Esophagus (tissue), 2 donors: ENCODE data around the gene MLPH. TPM values are rescaled to one million over a fixed set of nuclear protein-coding genes. Genes with fewer than 3 reads are reported as not detected.

ENCODE experiments used
- H3K27ac ChIP-seq, 2 donors: one replicate each; pipeline ENCODE4 v1.5.1; 2013; ENCODE audit warnings: low read depth in 2 of 2, mild to moderate bottlenecking in 2 of 2, inconsistent platforms in 1 of 2, low read length in 1 of 2, moderate library complexity in 1 of 2
- H3K27me3 ChIP-seq, 2 donors: one replicate each; pipeline ENCODE4 v1.6.1; 2013; ENCODE audit warnings: low read length in 2 of 2, control low read depth in 1 of 2, mild to moderate bottlenecking in 1 of 2; ENCODE audit not compliant: insufficient read depth in 2 of 2, control insufficient read depth in 1 of 2
- H3K36me3 ChIP-seq, 2 donors: one replicate each; pipeline ENCODE4 v1.6.1; 2013; ENCODE audit warnings: low read length in 1 of 2; ENCODE audit not compliant: control insufficient read depth in 2 of 2, insufficient read depth in 2 of 2
- H3K4me1 ChIP-seq, 2 donors: one replicate each; pipeline ENCODE4 v1.6.1; 2013; ENCODE audit warnings: low read length in 1 of 2; ENCODE audit not compliant: control insufficient read depth in 2 of 2, insufficient read depth in 2 of 2
- H3K4me3 ChIP-seq, 2 donors: one replicate each; pipeline ENCODE4 v1.5.1; 2013; ENCODE audit warnings: low read length in 2 of 2, mild to moderate bottlenecking in 2 of 2, low read depth in 1 of 2, moderate library complexity in 1 of 2
- H3K9me3 ChIP-seq, 2 donors: one replicate each; pipeline ENCODE4 v1.6.1; 2013; ENCODE audit warnings: mild to moderate bottlenecking in 2 of 2, low read depth in 1 of 2, low read length in 1 of 2, moderate library complexity in 1 of 2; ENCODE audit not compliant: control insufficient read depth in 2 of 2, insufficient read depth in 1 of 2
- WGBS, 2 donors: extraction: QIAGEN DNeasy Blood & Tissue Kit; methylation state at CpG; one replicate each; pipeline ENCODE4 v1.1.7; 2013; 5-methylcytosine and 5-hydroxymethylcytosine counted together
- polyA plus RNA-seq, 2 donors: library from polyadenylated mRNA; stranded (reverse); fragments of 200-250 nt; gene quantifications; one replicate each; pipeline ENCODE4 v1.2.3, GENCODE V29; 2013
- donor health status: healthy with polysubstance abuse.
- donor health status: Bipolar disorder and iron deficiency.

Gene MLPH
- polyA plus RNA-seq, 2 donors = 3.4 to 4.4 TPM

- Histone ChIP-seq H3K27me3 (no peaks in the 10 kb centered on the region), H3K27ac (no peak overlapping the region), H3K36me3 (peaks cover 0 to 5% of the 10 kb centered on the region in 2 donors), H3K4me3 (no peak overlapping the region), H3K9me3 (peaks cover 0 to 5% of the 10 kb centered on the region in 2 donors), H3K4me1 (peaks cover 0 to 1% of the 10 kb centered on the region in 2 donors)
- 90 to 95% methylated on average over 6 of the region's 6 CpGs for WGBS, 2 donors
Measured at GRCh38 chr2:237552908-237553307, 65.9 kb downstream of the MLPH start.

- no peak overlapping the region for H3K27ac ChIP-seq
- no peak overlapping the region for H3K4me3 ChIP-seq
- H3K27me3 ChIP-seq = no peaks in the 10 kb centered on the region
- 81 to 85% methylated on average over 7 of the region's 7 CpGs for WGBS, 2 donors
- H3K4me1 ChIP-seq = peaks cover under 1 to 3% of the 10 kb centered on the region in 2 donors
- peaks cover 0 to 5% of the 10 kb centered on the region in 2 donors for H3K9me3 ChIP-seq
- H3K36me3 ChIP-seq = peaks cover 0 to 5% of the 10 kb centered on the region in 2 donors
Measured at GRCh38 chr2:237553948-237554347, 66.9 kb downstream of the MLPH start.

DNA sequence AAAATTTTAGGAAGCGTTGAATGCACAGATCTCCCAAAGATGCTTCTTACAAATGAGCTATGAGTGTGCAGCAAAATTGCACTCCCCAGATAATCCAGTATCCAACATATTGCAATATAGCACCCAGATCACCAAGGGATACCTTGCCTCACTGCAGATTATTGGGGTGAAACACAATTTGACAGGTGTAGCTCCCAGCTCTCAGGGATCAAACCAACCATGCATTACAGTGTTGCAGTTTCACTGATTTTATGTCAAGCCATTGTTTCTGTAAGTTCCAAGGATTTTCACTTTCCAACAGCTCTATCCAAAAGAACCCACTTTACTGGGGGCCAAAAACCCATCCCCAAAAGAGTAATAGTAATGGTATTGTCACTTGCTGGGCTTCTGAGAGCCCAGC lies 68.5 kb downstream of the MLPH start:
- Histone ChIP-seq H3K4me3 (no peak overlapping the region), H3K36me3 (peaks cover 0 to 5% of the 10 kb centered on the region in 2 donors), H3K9me3 (peaks cover 0 to 5% of the 10 kb centered on the region in 2 donors), H3K27me3 (no peaks in the 10 kb centered on the region), H3K27ac (no peak overlapping the region), H3K4me1 (peaks cover 6 to 11% of the 10 kb centered on the region in 2 donors)
- WGBS, 2 donors = 96 to 100% methylated on average over 1 of the region's 1 CpG

DNA sequence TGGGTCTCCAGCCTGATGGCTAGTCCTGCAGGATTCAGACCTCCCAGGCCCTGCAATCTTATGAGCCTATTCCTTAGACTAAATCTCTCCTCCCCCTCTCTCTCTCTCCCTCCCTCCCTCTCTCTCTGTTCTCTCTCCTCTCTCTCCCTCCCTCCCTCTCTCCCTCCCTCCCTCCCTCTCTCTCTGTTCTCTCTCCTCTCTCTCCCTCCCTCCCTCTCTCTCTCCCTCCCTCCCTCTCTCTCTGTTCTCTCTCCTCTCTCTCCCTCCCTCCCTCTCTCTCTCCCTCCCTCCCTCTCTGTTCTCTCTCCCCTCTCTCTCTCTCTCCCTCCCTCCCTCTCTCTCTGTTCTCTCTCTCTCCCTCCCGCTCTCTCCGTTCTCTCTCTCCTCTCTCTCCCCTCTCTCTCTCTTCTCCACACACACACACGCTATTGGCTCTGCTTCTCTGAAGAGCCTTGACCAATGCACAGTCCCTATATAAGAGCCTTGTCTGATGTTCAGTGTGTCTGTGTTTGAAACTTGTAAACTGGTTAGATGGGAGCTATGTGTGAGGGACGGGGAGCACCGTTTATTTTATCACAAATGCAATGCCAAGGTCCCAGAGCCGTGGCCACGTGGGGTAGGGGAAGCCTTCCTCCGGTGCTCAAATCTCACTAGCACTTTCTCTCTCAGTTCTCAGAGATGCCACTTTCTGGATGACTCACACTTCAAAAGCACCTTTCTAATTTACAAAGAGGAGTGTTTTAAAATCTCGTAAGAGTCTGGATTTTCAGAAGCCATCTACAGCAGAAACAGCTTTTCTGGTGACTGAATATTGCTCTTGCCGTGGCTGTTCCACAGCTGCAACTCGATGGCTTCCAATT lies 70.0 kb downstream of the MLPH start:
- 42 to 52% methylated on average over 11 of the region's 11 CpGs for WGBS, 2 donors
- peak overlapping the region in 1 of 2 donors; percentile 29 for H3K27ac ChIP-seq

DNA sequence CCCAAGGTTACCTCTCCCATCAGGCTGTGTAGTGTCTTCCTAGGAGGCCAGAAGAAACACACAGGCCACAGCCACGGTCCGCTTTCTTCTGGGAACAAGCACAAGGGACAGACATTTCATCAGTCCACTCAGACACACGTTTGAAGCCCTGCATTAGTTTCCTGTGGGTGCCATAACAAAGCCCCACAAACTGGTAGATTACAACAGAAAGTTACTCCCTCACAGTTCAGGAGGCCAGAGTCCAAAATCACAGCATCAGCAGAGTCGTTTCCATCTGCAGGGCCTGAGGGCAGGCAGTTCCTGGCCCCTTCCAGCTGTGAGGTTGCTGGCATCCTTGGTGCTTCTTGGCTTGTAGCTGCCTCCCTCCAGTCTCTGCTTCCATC lies 70.6 kb downstream of the MLPH start:
- H3K4me1 ChIP-seq = peaks cover 6 to 11% of the 10 kb centered on the region in 2 donors
- no peak overlapping the region for H3K4me3 ChIP-seq
- H3K27me3 ChIP-seq = no peaks in the 10 kb centered on the region
- H3K27ac ChIP-seq = peak overlapping the region in 1 of 2 donors; percentile 29
- H3K9me3 ChIP-seq = peaks cover 0 to 5% of the 10 kb centered on the region in 2 donors
- 50 to 57% methylated on average over 4 of the region's 4 CpGs for WGBS, 2 donors
- H3K36me3 ChIP-seq = peaks cover 0 to 5% of the 10 kb centered on the region in 2 donors

More for the DNA sequence above, 70.0 kb downstream of the MLPH start:
- H3K4me1 ChIP-seq = peaks cover 6 to 11% of the 10 kb centered on the region in 2 donors
- peaks cover 0 to 5% of the 10 kb centered on the region in 2 donors for H3K9me3 ChIP-seq
- peaks cover 0 to 5% of the 10 kb centered on the region in 2 donors for H3K36me3 ChIP-seq
- H3K27me3 ChIP-seq = no peaks in the 10 kb centered on the region
- H3K4me3 ChIP-seq = no peak overlapping the region

- 37 to 43% methylated on average over 22 of the region's 22 CpGs for WGBS, 2 donors
- Histone ChIP-seq H3K4me3 (no peak overlapping the region), H3K4me1 (peaks cover 6 to 11% of the 10 kb centered on the region in 2 donors), H3K9me3 (peaks cover 0 to 5% of the 10 kb centered on the region in 2 donors), H3K27ac (no peak overlapping the region), H3K27me3 (no peaks in the 10 kb centered on the region), H3K36me3 (no peaks in the 10 kb centered on the region)
Measured at GRCh38 chr2:237558961-237559641, 72.0 kb downstream of the MLPH start.

- H3K27ac ChIP-seq = no peak overlapping the region
- WGBS, 2 donors = 91 to 93% methylated on average over 7 of the region's 7 CpGs
- H3K36me3 ChIP-seq = no peaks in the 10 kb centered on the region
- H3K9me3 ChIP-seq = no peaks in the 10 kb centered on the region
- no peak overlapping the region for H3K4me3 ChIP-seq
- H3K27me3 ChIP-seq = no peaks in the 10 kb centered on the region
- peaks cover 6 to 11% of the 10 kb centered on the region in 2 donors for H3K4me1 ChIP-seq
Measured at GRCh38 chr2:237561221-237561620, 74.2 kb downstream of the MLPH start.

DNA sequence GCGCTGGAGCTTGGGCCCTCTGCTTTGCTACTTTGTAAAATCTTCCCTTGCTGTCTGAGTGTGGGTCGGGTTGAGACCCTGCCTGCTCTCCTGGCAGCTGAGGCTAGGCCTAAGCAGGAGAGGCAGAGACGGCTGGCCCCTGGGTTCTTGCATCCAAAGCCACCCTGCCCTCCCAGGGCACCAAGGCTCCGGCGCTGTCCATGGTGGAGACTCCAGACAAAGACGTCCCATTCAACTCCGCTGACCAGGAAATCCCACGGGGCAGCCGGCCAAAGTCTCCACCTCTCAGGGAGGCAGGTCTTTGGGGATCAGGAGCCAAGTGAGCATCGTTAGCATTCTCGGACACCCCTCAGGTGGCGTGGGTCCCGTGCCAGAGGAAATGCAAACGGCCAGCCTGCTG lies 76.8 kb downstream of the MLPH start:
- H3K27me3 ChIP-seq = no peaks in the 10 kb centered on the region
- peaks cover 6 to 9% of the 10 kb centered on the region in 2 donors for H3K4me1 ChIP-seq
- no peaks in the 10 kb centered on the region for H3K9me3 ChIP-seq
- H3K27ac ChIP-seq = no peak overlapping the region
- no peak overlapping the region for H3K4me3 ChIP-seq
- WGBS, 2 donors = 31 to 44% methylated on average over 14 of the region's 14 CpGs
- no peaks in the 10 kb centered on the region for H3K36me3 ChIP-seq

DNA sequence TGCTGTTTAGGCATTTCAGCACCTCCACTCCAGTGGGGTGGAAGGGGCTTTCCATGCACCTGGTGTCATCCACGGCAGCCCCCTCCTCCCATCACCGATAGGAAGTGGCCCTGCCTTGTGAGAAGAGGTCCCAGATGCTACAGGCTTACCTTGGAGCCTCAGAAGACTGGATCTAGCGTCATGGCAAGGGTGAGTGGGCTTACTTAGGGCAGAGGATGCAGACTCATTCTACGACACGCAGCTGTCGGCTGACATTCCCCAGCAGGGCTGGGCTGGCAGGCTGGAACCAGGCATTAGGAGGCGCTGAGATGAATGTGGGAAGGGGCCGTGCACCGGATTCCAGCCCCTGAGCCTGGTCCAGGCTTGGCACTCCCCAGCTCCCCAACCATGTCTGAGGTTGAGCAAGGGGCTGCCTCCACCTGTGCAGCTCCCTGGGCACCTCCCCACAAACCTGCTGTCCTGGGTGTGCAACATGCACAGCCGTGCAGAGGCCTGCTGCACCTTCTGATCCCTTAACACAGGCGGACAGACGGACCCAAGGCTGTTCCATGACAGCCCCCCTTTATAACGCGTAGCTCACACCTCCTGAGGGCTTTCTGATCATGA lies 77.6 kb downstream of the MLPH start:
- Histone ChIP-seq H3K36me3 (no peaks in the 10 kb centered on the region), H3K4me1 (peaks cover under 1% of the 10 kb centered on the region in 2 donors), H3K9me3 (no peaks in the 10 kb centered on the region), H3K27ac (no peak overlapping the region), H3K27me3 (no peaks in the 10 kb centered on the region), H3K4me3 (no peak overlapping the region)
- 79 to 85% methylated on average over 14 of the region's 14 CpGs for WGBS, 2 donors
